Vagina (tissue), 2 donors: Measurements from ENCODE around the gene FOXO3. TPM values are rescaled to one million over a fixed set of nuclear protein-coding genes. Genes with fewer than 3 reads are reported as not detected.

Experiments used
- DNase-seq, 2 donors: peaks; one replicate each; pipeline ENCODE4 v3.0.0-alpha.2; 2017; ENCODE audit errors: extremely low spot score in 2 of 2
- H3K27ac ChIP-seq: fragments of 200-600 bp; sonication (generic); one replicate; pipeline ENCODE4 v1.5.1; 2019
- H3K27me3 ChIP-seq: fragments of 200-600 bp; sonication (generic); one replicate; pipeline ENCODE4 v1.5.1; 2019
- H3K36me3 ChIP-seq, 2 donors: fragments of 200-600 bp; sonication (generic); one replicate each; pipeline ENCODE4 v1.5.1; 2017 to 2019
- H3K4me1 ChIP-seq: fragments of 200-600 bp; sonication (generic); one replicate; pipeline ENCODE4 v1.5.1; 2019
- H3K4me3 ChIP-seq, 2 donors: fragments of 200-600 bp; sonication (generic); 1 replicate in 1 of 2; 2 replicates in 1 of 2; pipeline ENCODE4 v1.5.1; 2016 to 2019
- H3K9me3 ChIP-seq: fragments of 200-600 bp; sonication (generic); one replicate; pipeline ENCODE4 v1.5.1; 2019
- CTCF ChIP-seq, 3 experiments: fragments of 450-650 bp in 2 of 3; fragments of 200-600 bp in 1 of 3; sonication (generic) in 1 of 3; IDR thresholded peaks; one replicate each; pipeline ENCODE4 v1.5.1; 2017 to 2019; ENCODE audit warnings: antibody characterized with exemption in 3 of 3, mild to moderate bottlenecking in 2 of 3, moderate library complexity in 2 of 3
- POLR2A ChIP-seq, 2 donors: fragments of 450-650 bp; IDR thresholded peaks; one replicate each; pipeline ENCODE4 v1.6.1; 2017; ENCODE audit warnings: antibody characterized with exemption in 2 of 2, mild to moderate bottlenecking in 2 of 2, moderate library complexity in 2 of 2
- POLR2AphosphoS5 ChIP-seq, 2 donors: sonication (generic); formaldehyde crosslinking; IDR thresholded peaks; one replicate each; pipeline ENCODE4 v1.9.0; 2017; ENCODE audit warnings: antibody characterized with exemption in 2 of 2, mild to moderate bottlenecking in 2 of 2, low read depth in 1 of 2; ENCODE audit not compliant: insufficient read depth in 1 of 2
- intact Hi-C: fragments of 100-400 bp; cut with DNase I; formaldehyde crosslinking; loops from one replicate; pipeline ENCODE4 v1.15.1; 2023
- total RNA-seq: library from RNA; depleted of rRNA; stranded (reverse); fragments of >200 nt; gene quantifications from one replicate; pipeline ENCODE4 v1.2.3, GENCODE V29; 2016

The FOXO3 gene
- total RNA-seq, 1 donor from 2014 or later: 110 TPM

GRCh38 chr6:108697561-108698161 is 136.9 kb downstream of the FOXO3 start:
- Histone ChIP-seq H3K4me1 (no peaks in the 10 kb centered on the region), H3K27me3 (no peaks in the 10 kb centered on the region), H3K9me3 (peaks cover 11% of the 10 kb centered on the region), H3K27ac (no peak overlapping the region), H3K4me3 (no peak overlapping the region), H3K36me3 (no peaks in the 10 kb centered on the region)
- TF ChIP-seq POLR2A (IDR thresholded peaks at IDR 0.05) (no peak), CTCF (IDR thresholded peaks at IDR 0.05) (no peak), POLR2AphosphoS5 (IDR thresholded peaks at IDR 0.05; ENCODE audit: insufficient read depth in 1 of 2, low read depth in 1 of 2) (no peak)
- DNase-seq: no peak
- intact Hi-C loops: no loop called here

GRCh38 chr6:108698593-108699289 is 138.0 kb downstream of the FOXO3 start:
- intact Hi-C loops: no loop called here
- H3K9me3 ChIP-seq: peaks cover 11% of the 10 kb centered on the region
- H3K27me3 ChIP-seq: no peaks in the 10 kb centered on the region
- TF ChIP-seq POLR2AphosphoS5 (IDR thresholded peaks at IDR 0.05; ENCODE audit: insufficient read depth in 1 of 2, low read depth in 1 of 2) (no peak), POLR2A (IDR thresholded peaks at IDR 0.05) (no peak), CTCF (IDR thresholded peaks at IDR 0.05) (no peak)
- H3K4me3 ChIP-seq: no peak overlapping the region
- no peak for DNase-seq
- no peak overlapping the region for H3K27ac ChIP-seq
- H3K4me1 ChIP-seq: no peaks in the 10 kb centered on the region
- no peaks in the 10 kb centered on the region for H3K36me3 ChIP-seq

GRCh38 chr6:108699290-108700041 is 138.7 kb downstream of the FOXO3 start:
- TF ChIP-seq CTCF (IDR thresholded peaks at IDR 0.05) (no peak), POLR2AphosphoS5 (IDR thresholded peaks at IDR 0.05; ENCODE audit: insufficient read depth in 1 of 2, low read depth in 1 of 2) (no peak), POLR2A (IDR thresholded peaks at IDR 0.05) (no peak)
- Histone ChIP-seq H3K4me3 (no peak overlapping the region), H3K9me3 (peaks cover 11% of the 10 kb centered on the region), H3K36me3 (no peaks in the 10 kb centered on the region), H3K4me1 (no peaks in the 10 kb centered on the region), H3K27ac (no peak overlapping the region), H3K27me3 (no peaks in the 10 kb centered on the region)
- no peak for DNase-seq
- intact Hi-C loops: no loop called here

GRCh38 chr6:108702106-108702851 is 141.6 kb downstream of the FOXO3 start:
- TF ChIP-seq CTCF (IDR thresholded peaks at IDR 0.05): no peak
- TF ChIP-seq POLR2A (IDR thresholded peaks at IDR 0.05): no peak
- TF ChIP-seq POLR2AphosphoS5 (IDR thresholded peaks at IDR 0.05; ENCODE audit: insufficient read depth in 1 of 2, low read depth in 1 of 2): no peak
- intact Hi-C loops: no loop called here
- no peak for DNase-seq
- Histone ChIP-seq H3K4me1 (peaks cover 1% of the 10 kb centered on the region), H3K36me3 (no peaks in the 10 kb centered on the region), H3K4me3 (no peak overlapping the region), H3K9me3 (peaks cover 11% of the 10 kb centered on the region), H3K27ac (no peak overlapping the region), H3K27me3 (no peaks in the 10 kb centered on the region)
